ENCODE results near the gene CHCHD6. TPM values are rescaled to one million over a fixed set of nuclear protein-coding genes. Genes with fewer than 3 reads are reported as not detected.

The CHCHD6 gene
- total and polyA plus RNA-seq, 12 donors = 5.2 to 27.0 (median 10.2) TPM

DNA sequence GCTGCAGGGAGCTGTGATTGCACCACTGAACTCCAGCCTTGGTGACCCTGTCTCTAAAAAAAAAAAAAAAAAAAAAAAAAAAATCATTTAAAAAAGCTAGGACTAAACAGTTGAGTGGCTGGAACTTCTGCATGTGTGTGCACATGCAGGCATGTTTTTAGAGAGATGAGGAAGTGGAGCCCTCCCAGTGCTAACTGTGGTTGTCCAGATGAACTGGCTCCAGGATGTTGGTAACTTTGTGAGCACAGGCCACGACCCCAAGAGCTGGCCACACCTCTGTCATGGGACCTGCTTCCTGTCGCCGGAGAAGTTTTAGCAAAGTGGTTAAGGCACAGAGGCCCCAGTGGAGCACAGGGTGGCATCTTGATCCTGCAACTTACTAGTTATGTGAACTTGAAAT lies 27.0 kb downstream of the CHCHD6 start:
- intact Hi-C loops (cut with DNase I) = no loop called here
- DNase-seq (no peak), ATAC-seq (peak in 1 of 8 donors; percentile 43)
- H3K4me3 ChIP-seq = no peak overlapping the region
- H3K36me3 ChIP-seq = peaks cover 0 to 32% (median 0%) of the 10 kb centered on the region in 9 donors
- H3K27me3 ChIP-seq = no peaks in the 10 kb centered on the region
- H3K4me1 ChIP-seq = peaks cover 0 to 12% (median 6%) of the 10 kb centered on the region in 9 donors
- TF ChIP-seq, protein P1, sequence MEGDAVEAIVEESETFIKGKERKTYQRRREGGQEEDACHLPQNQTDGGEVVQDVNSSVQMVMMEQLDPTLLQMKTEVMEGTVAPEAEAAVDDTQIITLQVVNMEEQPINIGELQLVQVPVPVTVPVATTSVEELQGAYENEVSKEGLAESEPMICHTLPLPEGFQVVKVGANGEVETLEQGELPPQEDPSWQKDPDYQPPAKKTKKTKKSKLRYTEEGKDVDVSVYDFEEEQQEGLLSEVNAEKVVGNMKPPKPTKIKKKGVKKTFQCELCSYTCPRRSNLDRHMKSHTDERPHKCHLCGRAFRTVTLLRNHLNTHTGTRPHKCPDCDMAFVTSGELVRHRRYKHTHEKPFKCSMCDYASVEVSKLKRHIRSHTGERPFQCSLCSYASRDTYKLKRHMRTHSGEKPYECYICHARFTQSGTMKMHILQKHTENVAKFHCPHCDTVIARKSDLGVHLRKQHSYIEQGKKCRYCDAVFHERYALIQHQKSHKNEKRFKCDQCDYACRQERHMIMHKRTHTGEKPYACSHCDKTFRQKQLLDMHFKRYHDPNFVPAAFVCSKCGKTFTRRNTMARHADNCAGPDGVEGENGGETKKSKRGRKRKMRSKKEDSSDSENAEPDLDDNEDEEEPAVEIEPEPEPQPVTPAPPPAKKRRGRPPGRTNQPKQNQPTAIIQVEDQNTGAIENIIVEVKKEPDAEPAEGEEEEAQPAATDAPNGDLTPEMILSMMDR (IDR thresholded peaks at IDR 0.05) = no peak
- no peak overlapping the region for H3K27ac ChIP-seq
- no peaks in the 10 kb centered on the region for H3K9me3 ChIP-seq
- 65 to 68% methylated on average over 3 of the region's 3 CpGs for WGBS, 2 donors

GRCh38 chr3:126732281-126733060 lies 28.4 kb downstream of the CHCHD6 start:
- Histone ChIP-seq H3K27ac (peak overlapping the region in 1 of 10 donors; percentile 1), H3K27me3 (no peaks in the 10 kb centered on the region), H3K4me3 (no peak overlapping the region), H3K9me3 (no peaks in the 10 kb centered on the region), H3K36me3 (peaks cover 0 to 29% (median 0%) of the 10 kb centered on the region in 9 donors), H3K4me1 (peaks cover 0 to 12% (median 6%) of the 10 kb centered on the region in 9 donors)
- DNase-seq (no peak), ATAC-seq (peak in 7 of 8 donors; percentile 38 to 76 (median 56))
- intact Hi-C loops (cut with DNase I) = no loop called here
- WGBS, 2 donors = 57 to 59% methylated on average over 6 of the region's 6 CpGs
- TF ChIP-seq, protein P1 (IDR thresholded peaks at IDR 0.05) = no peak

DNA sequence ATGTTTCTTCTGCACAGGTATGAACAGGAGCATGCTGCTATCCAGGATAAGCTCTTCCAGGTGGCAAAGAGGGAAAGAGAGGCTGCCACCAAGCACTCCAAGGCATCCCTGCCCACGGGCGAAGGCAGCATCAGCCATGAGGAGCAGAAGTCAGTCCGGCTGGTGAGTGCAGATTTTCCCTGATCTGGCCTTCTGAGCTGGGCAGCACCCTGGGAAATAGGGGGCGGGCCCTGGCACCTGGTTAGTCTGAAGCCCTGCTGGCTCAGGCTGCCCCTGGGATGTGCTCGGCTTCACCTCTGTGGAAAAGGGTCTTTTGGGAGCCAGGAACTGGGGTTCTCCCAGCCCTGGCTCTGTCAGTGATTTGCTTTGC lies 29.0 kb downstream of the CHCHD6 start:
- Histone ChIP-seq H3K27ac (peak overlapping the region in 1 of 10 donors; percentile 1), H3K4me3 (no peak overlapping the region), H3K36me3 (peaks cover 0 to 24% (median 0%) of the 10 kb centered on the region in 9 donors), H3K9me3 (no peaks in the 10 kb centered on the region), H3K4me1 (peaks cover 0 to 12% (median 6%) of the 10 kb centered on the region in 9 donors), H3K27me3 (no peaks in the 10 kb centered on the region)
- ATAC-seq (peak in 1 of 8 donors; percentile 12), DNase-seq (no peak)
- TF ChIP-seq, protein P1 (IDR thresholded peaks at IDR 0.05) = no peak
- intact Hi-C loops (cut with DNase I) = no loop called here
- WGBS, 2 donors = 89 to 90% methylated on average over 5 of the region's 5 CpGs

DNA sequence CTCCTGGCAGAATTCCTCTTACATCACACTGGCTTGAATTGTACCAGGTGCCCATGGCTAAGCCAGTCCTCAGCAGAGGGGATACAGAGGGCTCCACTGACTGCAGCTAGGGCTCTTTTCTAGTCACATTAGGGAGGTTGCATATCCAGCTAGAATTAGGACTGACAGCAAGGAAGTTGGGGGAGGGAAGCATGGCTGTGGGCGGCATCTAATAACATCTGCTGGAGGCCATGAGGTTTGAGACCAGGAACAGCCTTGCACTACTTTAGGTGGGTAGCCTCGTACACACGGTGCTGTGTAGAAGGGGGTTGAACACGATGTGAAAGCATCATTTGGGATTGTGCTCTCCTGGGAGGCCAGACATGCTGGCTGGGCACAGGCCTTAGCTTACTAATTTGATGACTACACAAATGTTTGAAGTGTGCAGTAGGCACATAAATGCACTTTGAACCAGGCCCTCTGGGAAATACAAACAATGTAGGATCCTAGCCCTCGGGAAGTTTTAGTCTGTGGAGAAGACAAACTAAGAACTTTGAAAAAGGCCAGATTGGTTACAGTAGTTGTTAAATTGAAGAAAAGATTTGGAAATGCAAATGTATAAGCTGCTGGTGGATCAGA lies 30.2 kb downstream of the CHCHD6 start:
- H3K36me3 ChIP-seq = peaks cover 0 to 21% (median 0%) of the 10 kb centered on the region in 9 donors
- no peaks in the 10 kb centered on the region for H3K27me3 ChIP-seq
- ATAC-seq = no peak
- H3K4me3 ChIP-seq = no peak overlapping the region
- TF ChIP-seq, protein P1 (IDR thresholded peaks at IDR 0.05) = no peak
- intact Hi-C loops (cut with DNase I) = no loop called here
- H3K9me3 ChIP-seq = peaks cover 0 to 7% (median 0%) of the 10 kb centered on the region in 11 donors
- 84 to 87% methylated on average over 5 of the region's 5 CpGs for WGBS, 2 donors
- no peak overlapping the region for H3K27ac ChIP-seq
- no peak for DNase-seq
- H3K4me1 ChIP-seq = peaks cover 0 to 12% (median 6%) of the 10 kb centered on the region in 9 donors

All from heart right ventricle (tissue), 16 donors.